WTC11 (cell line): ENCODE measurements around the gene HIF1A. TPM values are rescaled to one million over a fixed set of nuclear protein-coding genes. Genes with fewer than 3 reads are reported as not detected.

Source experiments
- ATAC-seq: fragments of 200-7000 bp; cut with Tn5 transposase; 2 replicates; pipeline ENCODE4 v1.10.0; 2021; ENCODE audit warnings: mild to moderate bottlenecking, moderate library complexity
- CTCF ChIA-PET: fragments of 300-600 bp; sonication (Branson Sonifier 250); formaldehyde crosslinking; loops from one replicate; lab custom pipeline; 2021; ENCODE audit warnings: antibody characterized with exemption; lab: Charles Lee
- POLR2A ChIA-PET: fragments of 350-600 bp; sonication (Branson Sonifier 250); formaldehyde crosslinking; loops from one replicate; lab custom pipeline; 2021; ENCODE audit warnings: antibody characterized with exemption; lab: Charles Lee
- DNase-seq: peaks from one replicate; pipeline ENCODE4 v3.0.0; 2021; ENCODE audit warnings: low spot score
- H3K27ac Mint-ChIP-seq: 2 replicates; pipeline ENCODE4 v1.8.0; 2021; ENCODE audit warnings: mixed read lengths
- H3K27me3 Mint-ChIP-seq: 2 replicates; pipeline ENCODE4 v1.8.0; 2021; ENCODE audit warnings: low read depth, mild to moderate bottlenecking, moderate library complexity, mixed read lengths
- H3K36me3 Mint-ChIP-seq: 2 replicates; pipeline ENCODE4 v1.8.0; 2021; ENCODE audit warnings: mixed read lengths
- H3K4me1 Mint-ChIP-seq: 2 replicates; pipeline ENCODE4 v1.8.0; 2022; ENCODE audit warnings: mixed read lengths
- H3K4me3 Mint-ChIP-seq: 2 replicates; pipeline ENCODE4 v1.8.0; 2021; ENCODE audit warnings: mild to moderate bottlenecking, moderate library complexity, mixed read lengths
- H3K9me3 Mint-ChIP-seq: 2 replicates; pipeline ENCODE4 v1.8.0; 2021; ENCODE audit warnings: mixed read lengths
- ELF4 ChIP-seq: sonication (generic); formaldehyde crosslinking; IDR thresholded peaks from 2 replicates; pipeline ENCODE4 v1.8.1; 2022; ENCODE audit warnings: low read depth, mild to moderate bottlenecking, moderate library complexity, missing genetic modification reagents
- FOXK1 ChIP-seq: sonication (generic); formaldehyde crosslinking; IDR thresholded peaks from 2 replicates; pipeline ENCODE4 v1.8.0; 2022; ENCODE audit warnings: mild to moderate bottlenecking, moderate library complexity, missing genetic modification reagents
- GTF2I ChIP-seq: fragments of 250-450 bp; sonication (Bioruptor Pico); conservative IDR thresholded peaks from 2 replicates; pipeline ENCODE4 v1.4.0; 2021; ENCODE audit warnings: mild to moderate bottlenecking
- HMGA2 ChIP-seq: fragments of 250-450 bp; sonication (Bioruptor Pico); IDR thresholded peaks from 2 replicates; pipeline ENCODE4 v1.4.0; 2021; ENCODE audit warnings: mild to moderate bottlenecking, moderate library complexity
- MAX ChIP-seq: sonication (generic); formaldehyde crosslinking; IDR thresholded peaks from 2 replicates; pipeline ENCODE4 v1.8.0; 2022; ENCODE audit warnings: mild to moderate bottlenecking, missing genetic modification reagents
- NR1H2 ChIP-seq: sonication (generic); formaldehyde crosslinking; IDR thresholded peaks from 2 replicates; pipeline ENCODE4 v1.9.0; 2021; ENCODE audit warnings: mild to moderate bottlenecking, moderate library complexity, missing genetic modification reagents
- ZBTB43 ChIP-seq: sonication (generic); formaldehyde crosslinking; IDR thresholded peaks from 2 replicates; pipeline ENCODE4 v1.8.1; 2023; ENCODE audit warnings: mild to moderate bottlenecking, missing genetic modification reagents
- ZNF219 ChIP-seq: sonication (generic); formaldehyde crosslinking; IDR thresholded peaks from 2 replicates; pipeline ENCODE4 v1.8.0; 2023; ENCODE audit warnings: missing genetic modification reagents, mild to moderate bottlenecking, borderline replicate concordance
- ZNF317 ChIP-seq: sonication (generic); formaldehyde crosslinking; IDR thresholded peaks from 2 replicates; pipeline ENCODE4 v1.8.1; 2023; ENCODE audit warnings: low read depth, mild to moderate bottlenecking, moderate library complexity, missing genetic modification reagents, borderline replicate concordance
- ZNF396 ChIP-seq: fragments of 250-450 bp; sonication (Bioruptor Pico); IDR thresholded peaks from 2 replicates; pipeline ENCODE4 v1.8.0; 2021; ENCODE audit warnings: mild to moderate bottlenecking, moderate library complexity, borderline replicate concordance
- ZNF423 ChIP-seq: fragments of 250-450 bp; sonication (Bioruptor Pico); IDR thresholded peaks from 2 replicates; pipeline ENCODE4 v2.1.2; 2022; ENCODE audit warnings: mild to moderate bottlenecking, moderate library complexity
- ZNF671 ChIP-seq: fragments of 250-450 bp; sonication (Bioruptor Pico); IDR thresholded peaks from 2 replicates; pipeline ENCODE4 v1.8.0; 2021; ENCODE audit warnings: mild to moderate bottlenecking
- total RNA-seq: library from RNA; stranded (reverse); gene quantifications from 3 replicates; pipeline ENCODE4 v1.2.3, GENCODE V29; 2021
- TF ChIP-seq, protein P1 (sequence below): sonication (generic); formaldehyde crosslinking; IDR thresholded peaks from 2 replicates; pipeline ENCODE4 v1.8.1; 2023; ENCODE audit warnings: mild to moderate bottlenecking, missing genetic modification reagents
- TF ChIP-seq, protein P2 (sequence below): sonication (generic); formaldehyde crosslinking; IDR thresholded peaks from 2 replicates; pipeline ENCODE4 v1.8.1; 2022; ENCODE audit warnings: low read depth, mild to moderate bottlenecking, moderate library complexity, missing genetic modification reagents, borderline replicate concordance
- TF ChIP-seq, protein P3 (sequence below): sonication (generic); formaldehyde crosslinking; IDR thresholded peaks from 2 replicates; pipeline ENCODE4 v1.8.0; 2023; ENCODE audit warnings: missing genetic modification reagents

Gene HIF1A
- total RNA-seq, 1 experiment from 2014 or later, result 165 TPM

DNA sequence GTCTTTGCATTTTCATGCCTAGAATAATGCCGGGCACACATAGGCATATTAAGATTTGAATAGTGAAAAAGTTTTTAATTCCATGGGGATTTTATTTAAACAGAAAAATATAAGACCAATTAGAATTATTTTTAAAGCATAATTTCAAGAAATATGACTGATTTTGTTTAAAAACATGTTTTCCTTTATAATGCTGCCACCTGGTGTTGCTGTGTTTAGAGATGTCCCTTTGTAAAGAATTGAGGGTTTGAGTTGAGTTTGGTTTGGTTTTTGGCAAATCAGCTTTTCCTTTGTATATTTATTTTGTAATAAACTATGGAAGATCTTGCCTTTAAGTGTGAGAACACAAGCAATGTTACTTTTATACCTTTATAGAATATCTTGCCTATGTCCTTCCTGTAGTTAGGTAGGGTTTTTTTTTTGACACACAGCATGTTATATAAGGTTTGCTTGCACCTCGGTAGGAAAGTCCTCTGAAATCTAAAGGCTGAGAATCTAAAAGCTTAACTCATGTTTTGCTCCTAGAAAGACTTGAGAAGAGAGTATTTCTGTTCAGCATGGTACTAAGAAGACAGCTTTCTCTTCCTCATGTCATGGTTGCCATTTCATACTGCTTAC, 35.6 kb downstream of the HIF1A start:
- Mint-ChIP-seq H3K4me1 (no peaks in the 10 kb centered on the region), H3K4me3 (no peak overlapping the region), H3K27me3 (no peaks in the 10 kb centered on the region), H3K9me3 (no peaks in the 10 kb centered on the region), H3K27ac (peak overlapping the region; percentile 65; the same call in 1 of the 2 replicates), H3K36me3 (peaks cover 77% of the 10 kb centered on the region)
- ChIA-PET CTCF (interaction anchor here (0.6 kb wide), 1 partner anchor 170 kb away, joined by 3 read pairs; no protein-coding TSS in a partner anchor), POLR2A (interaction anchor here (0.6 kb wide), 1 partner anchor 107 kb away, joined by 4 read pairs; no protein-coding TSS in a partner anchor)
- no peak for ATAC-seq
- TF ChIP-seq, protein P1, sequence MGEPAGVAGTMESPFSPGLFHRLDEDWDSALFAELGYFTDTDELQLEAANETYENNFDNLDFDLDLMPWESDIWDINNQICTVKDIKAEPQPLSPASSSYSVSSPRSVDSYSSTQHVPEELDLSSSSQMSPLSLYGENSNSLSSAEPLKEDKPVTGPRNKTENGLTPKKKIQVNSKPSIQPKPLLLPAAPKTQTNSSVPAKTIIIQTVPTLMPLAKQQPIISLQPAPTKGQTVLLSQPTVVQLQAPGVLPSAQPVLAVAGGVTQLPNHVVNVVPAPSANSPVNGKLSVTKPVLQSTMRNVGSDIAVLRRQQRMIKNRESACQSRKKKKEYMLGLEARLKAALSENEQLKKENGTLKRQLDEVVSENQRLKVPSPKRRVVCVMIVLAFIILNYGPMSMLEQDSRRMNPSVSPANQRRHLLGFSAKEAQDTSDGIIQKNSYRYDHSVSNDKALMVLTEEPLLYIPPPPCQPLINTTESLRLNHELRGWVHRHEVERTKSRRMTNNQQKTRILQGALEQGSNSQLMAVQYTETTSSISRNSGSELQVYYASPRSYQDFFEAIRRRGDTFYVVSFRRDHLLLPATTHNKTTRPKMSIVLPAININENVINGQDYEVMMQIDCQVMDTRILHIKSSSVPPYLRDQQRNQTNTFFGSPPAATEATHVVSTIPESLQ, result no peak
- TF ChIP-seq ZNF219 (no peak), ZNF317 (CRISPR knock-in tag) (no peak), ZNF423 (CRISPR knock-in tag) (no peak), ZBTB43 (CRISPR knock-in tag) (no peak), ELF4 (CRISPR knock-in tag) (no peak)
- no peak for DNase-seq

- ChIA-PET POLR2A (no interaction called here), CTCF (interaction anchor here (1.1 kb wide), 1 partner anchor 263 kb away, joined by 3 read pairs; no protein-coding TSS in a partner anchor)
- H3K9me3 Mint-ChIP-seq, result no peaks in the 10 kb centered on the region
- DNase-seq, result no peak
- no peak for TF ChIP-seq ZBTB43 (CRISPR knock-in tag)
- no peak for ATAC-seq
- H3K27me3 Mint-ChIP-seq, result no peaks in the 10 kb centered on the region
- no peaks in the 10 kb centered on the region for H3K4me1 Mint-ChIP-seq
- peaks cover 76% of the 10 kb centered on the region for H3K36me3 Mint-ChIP-seq
- H3K4me3 Mint-ChIP-seq, result no peak overlapping the region
- H3K27ac Mint-ChIP-seq, result no peak overlapping the region
These were observed 38.7 kb downstream of the HIF1A start for GRCh38 chr14:61733972-61734371.

DNA sequence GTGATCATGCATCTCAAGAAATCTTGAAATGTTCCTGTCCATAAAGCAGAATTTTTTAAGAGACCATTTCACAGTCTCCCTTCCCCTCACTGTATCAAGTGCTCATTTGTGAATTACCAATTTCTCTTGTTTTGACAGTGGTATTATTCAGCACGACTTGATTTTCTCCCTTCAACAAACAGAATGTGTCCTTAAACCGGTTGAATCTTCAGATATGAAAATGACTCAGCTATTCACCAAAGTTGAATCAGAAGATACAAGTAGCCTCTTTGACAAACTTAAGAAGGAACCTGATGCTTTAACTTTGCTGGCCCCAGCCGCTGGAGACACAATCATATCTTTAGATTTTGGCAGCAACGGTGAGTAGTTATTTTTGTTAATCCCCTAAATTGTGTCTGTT, 41.4 kb downstream of the HIF1A start:
- ChIA-PET POLR2A (no interaction called here), CTCF (no interaction called here)
- H3K27ac Mint-ChIP-seq, result peak overlapping the region; percentile 76
- H3K36me3 Mint-ChIP-seq, result peaks cover 78% of the 10 kb centered on the region
- no peaks in the 10 kb centered on the region for H3K4me1 Mint-ChIP-seq
- no peaks in the 10 kb centered on the region for H3K27me3 Mint-ChIP-seq
- no peak overlapping the region for H3K4me3 Mint-ChIP-seq
- TF ChIP-seq ZNF396 (CRISPR knock-in tag) (no peak), NR1H2 (CRISPR knock-in tag) (no peak), FOXK1 (CRISPR knock-in tag) (no peak), HMGA2 (CRISPR knock-in tag) (no peak), MAX (CRISPR knock-in tag) (no peak), GTF2I (CRISPR knock-in tag) (no peak), ZNF671 (CRISPR knock-in tag) (no peak)
- TF ChIP-seq, protein P2, sequence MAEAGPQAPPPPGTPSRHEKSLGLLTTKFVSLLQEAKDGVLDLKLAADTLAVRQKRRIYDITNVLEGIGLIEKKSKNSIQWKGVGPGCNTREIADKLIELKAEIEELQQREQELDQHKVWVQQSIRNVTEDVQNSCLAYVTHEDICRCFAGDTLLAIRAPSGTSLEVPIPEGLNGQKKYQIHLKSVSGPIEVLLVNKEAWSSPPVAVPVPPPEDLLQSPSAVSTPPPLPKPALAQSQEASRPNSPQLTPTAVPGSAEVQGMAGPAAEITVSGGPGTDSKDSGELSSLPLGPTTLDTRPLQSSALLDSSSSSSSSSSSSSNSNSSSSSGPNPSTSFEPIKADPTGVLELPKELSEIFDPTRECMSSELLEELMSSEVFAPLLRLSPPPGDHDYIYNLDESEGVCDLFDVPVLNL (CRISPR knock-in tag), result no peak
- TF ChIP-seq, protein P3, sequence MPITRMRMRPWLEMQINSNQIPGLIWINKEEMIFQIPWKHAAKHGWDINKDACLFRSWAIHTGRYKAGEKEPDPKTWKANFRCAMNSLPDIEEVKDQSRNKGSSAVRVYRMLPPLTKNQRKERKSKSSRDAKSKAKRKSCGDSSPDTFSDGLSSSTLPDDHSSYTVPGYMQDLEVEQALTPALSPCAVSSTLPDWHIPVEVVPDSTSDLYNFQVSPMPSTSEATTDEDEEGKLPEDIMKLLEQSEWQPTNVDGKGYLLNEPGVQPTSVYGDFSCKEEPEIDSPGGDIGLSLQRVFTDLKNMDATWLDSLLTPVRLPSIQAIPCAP, result no peak
- H3K9me3 Mint-ChIP-seq, result no peaks in the 10 kb centered on the region
- ATAC-seq (no peak), DNase-seq (no peak)
